NCI-H128 (cell line): ENCODE data around the gene SLC29A4.

Source experiments
- DNase-seq: peaks from one replicate; lab custom pipeline; 2025; ENCODE audit not compliant: unreplicated experiment; lab: John Stamatoyannopoulos, UW

SLC29A4 gene

DNA sequence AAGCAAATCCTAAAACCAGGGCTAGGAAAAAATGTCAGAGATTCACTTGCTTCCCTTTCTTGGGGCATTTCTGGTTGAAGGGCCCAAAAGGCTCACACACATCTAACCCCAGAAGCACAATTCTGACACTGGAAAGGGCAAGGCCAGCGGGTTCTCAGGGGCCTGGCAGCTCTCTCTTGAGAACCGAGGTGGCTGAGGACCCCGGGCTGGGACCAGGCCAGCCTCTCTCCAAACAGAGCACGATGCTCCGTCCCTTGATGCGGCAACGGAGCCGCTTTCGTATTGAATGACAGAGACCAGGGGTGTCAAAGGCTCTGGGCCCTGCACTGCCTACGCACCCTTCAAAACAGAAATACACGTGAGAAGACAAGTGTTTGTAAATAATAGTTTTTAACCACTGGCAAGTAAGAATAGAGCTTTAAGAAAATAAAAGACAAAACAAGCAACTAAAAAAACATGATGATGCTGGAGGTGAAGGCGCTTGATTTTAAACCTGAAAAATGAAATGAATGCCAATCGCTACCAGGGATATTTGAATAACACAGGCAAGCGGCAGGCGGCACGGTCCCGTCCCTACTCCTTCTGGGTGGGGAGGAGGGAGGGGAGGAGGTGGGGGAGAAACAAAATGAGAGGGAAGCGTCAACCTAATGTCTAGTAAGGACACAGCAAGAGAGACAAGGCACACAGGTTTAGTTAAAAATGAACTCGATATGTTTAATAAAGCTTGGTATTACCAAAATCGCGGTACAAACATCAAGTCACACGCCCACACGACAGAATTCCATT, 68.0 kb downstream of the SLC29A4 start:
- DNase-seq: no peak

DNA sequence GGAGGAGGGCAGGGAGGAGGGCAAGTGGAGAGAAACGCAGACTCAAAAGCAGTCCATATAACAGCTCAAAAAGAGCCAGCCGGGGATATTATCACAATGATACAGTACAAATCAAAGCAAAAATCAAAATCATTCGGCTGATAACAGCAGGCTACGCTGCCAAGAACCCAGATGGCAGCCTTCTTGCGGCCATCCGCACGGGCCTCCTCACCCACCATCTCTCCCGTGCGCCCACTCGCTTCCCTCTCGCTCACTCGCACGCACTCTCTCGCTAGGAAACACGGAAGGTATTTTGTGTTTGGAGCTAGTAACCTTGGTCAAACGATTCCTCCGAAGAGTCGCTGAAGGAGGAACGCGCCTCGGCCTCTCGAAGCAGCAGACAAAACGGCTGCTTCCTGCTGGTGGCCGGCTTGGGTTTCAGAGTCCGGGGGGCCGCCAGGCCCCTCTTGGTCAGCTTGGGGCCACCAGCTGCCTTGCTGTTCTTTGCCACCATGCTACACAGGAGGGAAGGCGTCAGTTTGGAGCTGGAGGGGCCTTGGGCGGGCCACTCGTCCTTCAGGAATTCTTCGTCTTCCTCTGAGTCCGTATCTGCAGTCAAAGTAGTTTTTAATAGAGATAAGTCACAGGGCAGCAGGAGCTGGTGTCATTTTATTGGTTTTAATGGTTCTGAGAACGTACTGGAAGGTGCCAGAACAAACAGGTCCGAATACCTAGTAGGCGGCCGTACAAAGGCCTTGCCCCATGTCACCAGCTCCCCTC, 68.9 kb downstream of the SLC29A4 start:
- no peak for DNase-seq

DNA sequence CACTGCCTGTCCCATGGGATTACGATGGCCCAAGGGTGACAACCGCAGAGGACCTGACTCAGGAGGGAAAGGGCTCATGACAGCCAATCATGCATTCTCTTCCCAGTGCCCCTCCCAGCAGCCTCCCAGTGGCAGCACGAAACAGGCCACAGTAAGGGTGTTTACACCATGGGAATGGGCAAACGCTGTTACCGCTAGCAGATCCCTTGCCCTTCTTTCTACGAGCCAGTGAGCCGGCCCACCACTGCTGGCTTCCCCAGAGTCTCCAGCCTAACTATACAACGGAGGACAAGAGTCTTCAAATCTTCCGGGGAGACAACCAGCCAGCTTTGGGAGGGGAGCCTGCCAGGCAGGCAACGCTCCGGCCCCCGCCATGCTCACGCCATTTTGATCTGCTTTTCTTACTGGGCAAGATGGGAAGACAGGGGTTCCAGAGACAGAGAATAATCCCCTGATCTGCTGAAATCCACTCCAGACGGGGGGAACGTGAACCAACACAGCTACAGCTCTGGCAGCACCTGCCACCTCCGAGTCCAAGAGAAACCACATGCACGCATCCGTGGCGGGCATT, 69.8 kb downstream of the SLC29A4 start:
- no peak for DNase-seq

DNA sequence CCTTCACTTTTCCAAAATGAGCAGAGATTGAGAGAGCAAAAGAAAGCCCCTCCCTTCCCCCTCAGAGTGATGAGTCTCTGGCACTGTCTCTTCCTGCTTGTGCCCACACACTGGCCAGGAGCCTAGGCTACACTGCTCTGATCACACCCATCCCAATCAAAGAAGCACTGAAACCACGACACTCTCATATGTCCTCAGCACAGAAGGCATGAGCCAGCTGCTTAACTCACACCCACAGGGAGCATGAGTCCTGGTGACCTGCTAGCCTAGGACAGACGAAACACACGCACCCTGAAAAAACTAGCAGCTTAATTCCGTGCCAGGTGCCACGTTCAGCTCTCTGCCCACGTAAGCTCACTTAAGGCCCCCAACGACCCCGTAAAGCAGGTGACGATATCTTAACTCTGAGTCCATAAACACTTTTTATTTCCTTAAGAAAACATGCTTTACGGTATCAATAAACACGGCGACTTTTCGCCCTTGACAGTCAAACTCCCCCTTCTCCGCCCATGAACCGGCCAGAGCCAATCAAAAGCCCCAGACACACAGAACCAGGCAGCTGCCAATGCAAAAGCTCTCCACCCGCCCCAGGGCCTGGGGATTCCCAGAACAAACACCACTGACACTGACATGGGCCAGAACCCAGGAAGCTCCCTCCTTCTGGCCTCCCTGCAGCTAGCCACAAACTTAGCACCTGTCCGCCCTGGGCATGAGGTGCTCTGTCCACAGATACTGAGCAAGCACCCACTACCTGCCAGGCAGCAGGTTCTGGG, 71.9 kb downstream of the SLC29A4 start:
- no peak for DNase-seq
